A549 (cell line): ENCODE data around the gene ANKS6. TPM values are rescaled to one million over a fixed set of nuclear protein-coding genes. Genes with fewer than 3 reads are reported as not detected.

Experiments used
- ATAC-seq, 2 experiments: fragments of 200-7000 bp in 1 of 2; fragments of >200 bp in 1 of 2; cut with Nextera tagmentation in 1 of 2; cut with Tn5 transposase in 1 of 2; 3 replicates each; pipeline versions ENCODE4 v1.8.0 to v1.9.1; 2018 to 2020; ENCODE audit warnings: mild to moderate bottlenecking in 1 of 2, moderate library complexity in 1 of 2
- CTCF ChIA-PET: fragments of 300-600 bp; sonication (Branson Sonifier 250); formaldehyde crosslinking; extraction: SDS; loops from one replicate; lab custom pipeline; 2021; ENCODE audit warnings: antibody characterized with exemption, inconsistent platforms; lab: Yijun Ruan, JAX
- POLR2A ChIA-PET: fragments of 350-600 bp; formaldehyde crosslinking; extraction: SDS; loops from one replicate; lab custom pipeline; 2021; ENCODE audit warnings: antibody characterized with exemption, inconsistent platforms; lab: Yijun Ruan, JAX
- DNase-seq, 2 experiments: peaks; one replicate each; pipeline versions ENCODE4 v3.0.0 to v3.0.0-alpha.2; 2011 to 2016; ENCODE audit warnings: low read depth in 1 of 2, low spot score in 1 of 2
- FAIRE-seq: peaks from 2 replicates; lab custom pipeline; 2011; peaks lifted over from hg19 to GRCh38; lab: Jason Lieb, UNC
- H3K27ac ChIP-seq, 2 experiments: fragments of >200 bp; sonication (Bioruptor Twin); formaldehyde crosslinking; 3 replicates each; pipeline ENCODE4 v1.5.1; 2016 to 2017
- H3K4me1 ChIP-seq: fragments of >200 bp; sonication (Bioruptor Twin); formaldehyde crosslinking; 3 replicates; pipeline ENCODE4 v1.6.1; 2016
- H3K4me2 ChIP-seq: fragments of >200 bp; sonication (Bioruptor Twin); formaldehyde crosslinking; 3 replicates; pipeline ENCODE4 v1.6.1; 2016
- H3K4me3 ChIP-seq: fragments of >200 bp; sonication (Bioruptor Twin); formaldehyde crosslinking; 3 replicates; pipeline ENCODE4 v1.5.1; 2016
- H3K9me3 ChIP-seq: fragments of >200 bp; sonication (Bioruptor Twin); formaldehyde crosslinking; 3 replicates; pipeline ENCODE4 v1.6.1; 2016
- CBX8 ChIP-seq: fragments of 200-600 bp; sonication (generic); IDR thresholded peaks from 2 replicates; pipeline ENCODE4 v1.6.1; 2016
- CHD4 ChIP-seq: fragments of 200-600 bp; sonication (generic); IDR thresholded peaks from 2 replicates; pipeline ENCODE4 v1.6.1; 2016; ENCODE audit warnings: antibody characterized with exemption, mild to moderate bottlenecking, borderline replicate concordance
- FOXS1 ChIP-seq: fragments of 250-450 bp; sonication (Bioruptor Pico); IDR thresholded peaks from 2 replicates; pipeline ENCODE4 v1.5.0; 2020; ENCODE audit warnings: mild to moderate bottlenecking, moderate library complexity
- HDAC2 ChIP-seq: fragments of 200-600 bp; sonication (generic); IDR thresholded peaks from 2 replicates; pipeline ENCODE4 v1.6.1; 2016
- HOXB13 ChIP-seq: fragments of 250-450 bp; sonication (Bioruptor Pico); IDR thresholded peaks from 2 replicates; pipeline ENCODE4 v1.5.0; 2020; ENCODE audit warnings: low read depth, mild to moderate bottlenecking, moderate library complexity
- HOXB5 ChIP-seq: fragments of 250-450 bp; sonication (Bioruptor Pico); IDR thresholded peaks from 2 replicates; pipeline ENCODE4 v1.5.0; 2020; ENCODE audit warnings: mild to moderate bottlenecking, moderate library complexity
- JUNB ChIP-seq: fragments of >200 bp; sonication (Bioruptor Twin); formaldehyde crosslinking; IDR thresholded peaks from 2 replicates; pipeline ENCODE4 v1.6.1; 2016
- MAFK ChIP-seq: fragments of 450-650 bp; IDR thresholded peaks from 2 replicates; pipeline ENCODE4 v1.6.1; 2014; ENCODE audit not compliant: partially characterized antibody
- RAD21 ChIP-seq, 2 experiments: fragments of >200 bp in 1 of 2; sonication (Bioruptor Twin) in 1 of 2; formaldehyde crosslinking in 1 of 2; IDR thresholded peaks in 1 of 2; conservative IDR thresholded peaks in 1 of 2; 2 replicates in 1 of 2; 3 replicates in 1 of 2; pipeline ENCODE4 v1.6.1; 2012 to 2018; ENCODE audit warnings: inconsistent platforms in 1 of 2
- SMC3 ChIP-seq: fragments of >200 bp; sonication (Bioruptor Twin); formaldehyde crosslinking; IDR thresholded peaks from 3 replicates; pipeline ENCODE4 v1.6.1; 2018; ENCODE audit warnings: inconsistent platforms
- ZFP36 ChIP-seq: fragments of 450-650 bp; IDR thresholded peaks from 2 replicates; pipeline ENCODE4 v1.6.1; 2014; ENCODE audit warnings: borderline replicate concordance; ENCODE audit not compliant: partially characterized antibody
- WGBS: methylation state at CpG from one replicate; pipeline ENCODE4 v1.1.6; 2017; ENCODE audit errors: missing lambda C conversion rate; 5-methylcytosine and 5-hydroxymethylcytosine counted together
- polyA plus RNA-seq, 4 experiments: library from polyadenylated mRNA; depleted of rRNA in 3 of 4; stranded (reverse); fragments of >200 nt; fragmentation: RNase III in 1 of 4; extraction: RNeasy Plus Mini Kit Qiagen cat#74134 plus additional on column Dnase treatment in 1 of 4; gene quantifications; 2 replicates in 3 of 4; 3 replicates in 1 of 4; pipeline ENCODE4 v1.2.3, GENCODE V29; 2011 to 2017
- TF ChIP-seq, protein P1 (sequence below): fragments of >200 bp; sonication (Bioruptor Twin); formaldehyde crosslinking; IDR thresholded peaks from 3 replicates; pipeline ENCODE4 v1.5.1; 2016
- TF ChIP-seq, protein P2 (sequence below): fragments of 250-450 bp; sonication (Bioruptor Pico); IDR thresholded peaks from 2 replicates; pipeline ENCODE4 v1.5.0; 2021; ENCODE audit warnings: mild to moderate bottlenecking, moderate library complexity, borderline replicate concordance
- TF ChIP-seq, protein P3 (sequence below): fragments of >200 bp; sonication (Bioruptor Twin); formaldehyde crosslinking; IDR thresholded peaks from 3 replicates; pipeline ENCODE4 v1.6.1; 2016
- TF ChIP-seq, protein P4 (sequence below): fragments of 150-350 bp; IDR thresholded peaks from 2 replicates; pipeline ENCODE4 v1.6.1; 2014; ENCODE audit warnings: low read depth, mild to moderate bottlenecking, low read length

ANKS6 gene
- polyA plus RNA-seq, 2 of the 4 experiments (the other 2 are of a cell fraction): 14.7 to 15.2 TPM

DNA sequence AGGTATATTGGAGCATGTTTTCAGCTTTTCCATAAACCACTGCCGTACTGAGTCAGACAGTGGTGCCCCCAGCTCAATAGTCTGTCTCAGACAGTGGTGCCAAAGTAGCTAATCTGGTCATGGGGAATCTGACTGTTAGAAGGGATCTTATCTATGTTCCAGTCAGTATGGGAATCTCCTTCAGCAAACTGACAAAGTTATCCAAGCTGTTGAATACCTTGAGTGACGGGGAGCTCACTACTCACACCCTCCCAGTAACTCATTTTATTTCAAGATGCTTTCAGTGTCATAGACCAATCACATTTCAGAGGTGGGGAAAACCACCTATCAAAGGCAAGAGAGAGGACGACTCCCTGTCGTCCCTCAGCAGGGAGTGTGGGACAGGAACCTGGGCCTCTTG, 18.7 kb downstream of the ANKS6 start:
- no peaks in the 10 kb centered on the region for H3K9me3 ChIP-seq
- 93% methylated on average over 4 of the region's 4 CpGs for WGBS
- H3K4me2 ChIP-seq: no peak overlapping the region
- peaks cover 30% of the 10 kb centered on the region for H3K4me1 ChIP-seq
- H3K4me3 ChIP-seq: no peak overlapping the region
- H3K27ac ChIP-seq: no peak overlapping the region
- FAIRE-seq (no peak), DNase-seq (no peak)
- TF ChIP-seq HOXB13 (CRISPR knock-in tag) (no peak), ZFP36 (peak; percentile 55)
- TF ChIP-seq, all 56 proteins: peak for 1
- ChIA-PET POLR2A (no interaction called here), CTCF (interaction anchor here (0.8 to 10.5 kb wide), 5 partner anchors 12 to 473 kb away, joined by 3 to 164 read pairs (median 3); no protein-coding TSS in a partner anchor)
- no peak for ATAC-seq

DNA sequence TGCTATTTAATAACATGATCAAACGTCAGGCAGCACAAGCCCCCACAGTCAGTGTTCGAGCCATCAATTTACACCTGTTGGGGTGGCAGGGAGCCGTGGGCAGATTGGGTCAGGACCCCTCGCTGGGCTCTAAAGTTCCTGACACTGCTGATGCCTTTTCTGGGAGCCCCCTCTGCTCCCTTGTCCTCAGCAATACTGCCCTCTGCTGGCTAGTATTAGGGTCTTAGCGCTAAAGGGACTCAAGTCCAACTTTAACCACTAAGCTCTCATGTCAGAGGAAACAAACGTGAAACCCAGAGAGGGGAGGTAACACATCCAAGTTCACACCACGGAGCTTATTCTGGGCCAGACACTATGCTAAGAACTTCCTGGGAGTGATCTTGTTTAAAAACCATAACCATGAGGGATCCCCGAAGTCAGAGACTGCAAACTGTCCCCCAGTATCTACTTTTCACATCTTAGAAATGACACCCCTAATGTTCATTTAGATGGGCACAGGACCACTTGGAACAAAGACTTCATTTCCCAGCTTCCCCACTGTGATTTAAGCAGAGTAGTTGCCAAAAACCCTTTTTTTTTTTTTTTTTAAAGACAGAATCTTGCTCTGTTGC, 20.4 kb downstream of the ANKS6 start:
- CTCF ChIA-PET: interaction anchor here (0.5 to 10.5 kb wide), 59 partner anchors 7 to 852 kb away, joined by 3 to 164 read pairs (median 4); partner anchors contain the start of genes ANKS6, GABBR2, GALNT12 and TBC1D2
- Histone ChIP-seq H3K27ac (no peak overlapping the region), H3K4me1 (peaks cover 17% of the 10 kb centered on the region), H3K4me2 (no peak overlapping the region), H3K4me3 (no peak overlapping the region), H3K9me3 (no peaks in the 10 kb centered on the region)
- TF ChIP-seq CHD4 (no peak), RAD21 (conservative IDR thresholded peaks at IDR 0.05 in 1 of 2, IDR thresholded peaks at IDR 0.05 in 1 of 2) (peak; percentile 75 to 83), CBX8 (no peak), FOXS1 (CRISPR knock-in tag) (no peak), JUNB (no peak), SMC3 (peak; percentile 78), HOXB5 (CRISPR knock-in tag) (no peak)
- TF ChIP-seq, protein P1, sequence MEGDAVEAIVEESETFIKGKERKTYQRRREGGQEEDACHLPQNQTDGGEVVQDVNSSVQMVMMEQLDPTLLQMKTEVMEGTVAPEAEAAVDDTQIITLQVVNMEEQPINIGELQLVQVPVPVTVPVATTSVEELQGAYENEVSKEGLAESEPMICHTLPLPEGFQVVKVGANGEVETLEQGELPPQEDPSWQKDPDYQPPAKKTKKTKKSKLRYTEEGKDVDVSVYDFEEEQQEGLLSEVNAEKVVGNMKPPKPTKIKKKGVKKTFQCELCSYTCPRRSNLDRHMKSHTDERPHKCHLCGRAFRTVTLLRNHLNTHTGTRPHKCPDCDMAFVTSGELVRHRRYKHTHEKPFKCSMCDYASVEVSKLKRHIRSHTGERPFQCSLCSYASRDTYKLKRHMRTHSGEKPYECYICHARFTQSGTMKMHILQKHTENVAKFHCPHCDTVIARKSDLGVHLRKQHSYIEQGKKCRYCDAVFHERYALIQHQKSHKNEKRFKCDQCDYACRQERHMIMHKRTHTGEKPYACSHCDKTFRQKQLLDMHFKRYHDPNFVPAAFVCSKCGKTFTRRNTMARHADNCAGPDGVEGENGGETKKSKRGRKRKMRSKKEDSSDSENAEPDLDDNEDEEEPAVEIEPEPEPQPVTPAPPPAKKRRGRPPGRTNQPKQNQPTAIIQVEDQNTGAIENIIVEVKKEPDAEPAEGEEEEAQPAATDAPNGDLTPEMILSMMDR: peak; percentile 75
- no peak for FAIRE-seq
- peak; percentile 74 to 80 for DNase-seq
- ATAC-seq: peak; percentile 68 to 90
- POLR2A ChIA-PET: interaction anchor here (0.7 kb wide), 1 partner anchor 21 kb away, joined by 3 read pairs; no protein-coding TSS in a partner anchor
- 19% methylated on average over 8 of the region's 8 CpGs for WGBS

DNA sequence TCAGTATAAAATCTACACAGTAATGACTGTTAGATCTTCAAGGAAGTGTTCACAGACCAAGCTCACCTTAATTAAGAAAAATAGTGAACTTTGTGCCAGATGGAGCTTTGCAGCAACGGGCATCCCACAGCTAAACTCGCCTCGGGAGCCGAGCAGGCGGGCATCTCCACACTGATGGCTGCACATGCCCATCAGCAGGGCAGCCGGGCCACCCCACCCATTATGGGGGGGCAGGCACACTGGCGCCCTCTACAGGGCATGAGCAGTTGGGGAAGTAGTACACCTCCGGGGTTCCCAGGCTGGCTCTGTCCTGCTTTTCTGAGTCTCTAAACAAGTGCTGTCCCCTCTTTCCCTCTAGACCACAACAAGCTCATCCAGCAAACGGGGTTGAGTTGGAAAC, 21.6 kb downstream of the ANKS6 start:
- FAIRE-seq: no peak
- 75% methylated on average over 9 of the region's 9 CpGs for WGBS
- Histone ChIP-seq H3K4me1 (peaks cover 17% of the 10 kb centered on the region), H3K9me3 (no peaks in the 10 kb centered on the region), H3K27ac (peak overlapping the region in 1 of 2 experiments; percentile 9; a peak in 1 of 6 replicates), H3K4me2 (peak overlapping the region; percentile 11; the same call in 1 of the 3 replicates), H3K4me3 (no peak overlapping the region)
- POLR2A ChIA-PET: no interaction called here
- DNase-seq: peak; percentile 33 to 58
- CTCF ChIA-PET: interaction anchor here (0.6 to 10.5 kb wide), 38 partner anchors 8 to 700 kb away, joined by 3 to 164 read pairs (median 4); partner anchors contain the start of genes GABBR2, GALNT12 and TBC1D2
- ATAC-seq: peak; percentile 48 to 77; a peak in 3 of 6 replicates
- TF ChIP-seq, protein P2, sequence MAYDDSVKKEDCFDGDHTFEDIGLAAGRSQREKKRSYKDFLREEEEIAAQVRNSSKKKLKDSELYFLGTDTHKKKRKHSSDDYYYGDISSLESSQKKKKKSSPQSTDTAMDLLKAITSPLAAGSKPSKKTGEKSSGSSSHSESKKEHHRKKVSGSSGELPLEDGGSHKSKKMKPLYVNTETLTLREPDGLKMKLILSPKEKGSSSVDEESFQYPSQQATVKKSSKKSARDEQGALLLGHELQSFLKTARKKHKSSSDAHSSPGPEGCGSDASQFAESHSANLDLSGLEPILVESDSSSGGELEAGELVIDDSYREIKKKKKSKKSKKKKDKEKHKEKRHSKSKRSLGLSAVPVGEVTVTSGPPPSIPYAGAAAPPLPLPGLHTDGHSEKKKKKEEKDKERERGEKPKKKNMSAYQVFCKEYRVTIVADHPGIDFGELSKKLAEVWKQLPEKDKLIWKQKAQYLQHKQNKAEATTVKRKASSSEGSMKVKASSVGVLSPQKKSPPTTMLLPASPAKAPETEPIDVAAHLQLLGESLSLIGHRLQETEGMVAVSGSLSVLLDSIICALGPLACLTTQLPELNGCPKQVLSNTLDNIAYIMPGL: no peak
- TF ChIP-seq MAFK: no peak
- TF ChIP-seq HDAC2: no peak
- TF ChIP-seq, protein P3, sequence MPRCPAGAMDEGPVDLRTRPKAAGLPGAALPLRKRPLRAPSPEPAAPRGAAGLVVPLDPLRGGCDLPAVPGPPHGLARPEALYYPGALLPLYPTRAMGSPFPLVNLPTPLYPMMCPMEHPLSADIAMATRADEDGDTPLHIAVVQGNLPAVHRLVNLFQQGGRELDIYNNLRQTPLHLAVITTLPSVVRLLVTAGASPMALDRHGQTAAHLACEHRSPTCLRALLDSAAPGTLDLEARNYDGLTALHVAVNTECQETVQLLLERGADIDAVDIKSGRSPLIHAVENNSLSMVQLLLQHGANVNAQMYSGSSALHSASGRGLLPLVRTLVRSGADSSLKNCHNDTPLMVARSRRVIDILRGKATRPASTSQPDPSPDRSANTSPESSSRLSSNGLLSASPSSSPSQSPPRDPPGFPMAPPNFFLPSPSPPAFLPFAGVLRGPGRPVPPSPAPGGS: no peak
- TF ChIP-seq, protein P1: peak; percentile 47
- TF ChIP-seq CHD4: no peak
- TF ChIP-seq, protein P4, sequence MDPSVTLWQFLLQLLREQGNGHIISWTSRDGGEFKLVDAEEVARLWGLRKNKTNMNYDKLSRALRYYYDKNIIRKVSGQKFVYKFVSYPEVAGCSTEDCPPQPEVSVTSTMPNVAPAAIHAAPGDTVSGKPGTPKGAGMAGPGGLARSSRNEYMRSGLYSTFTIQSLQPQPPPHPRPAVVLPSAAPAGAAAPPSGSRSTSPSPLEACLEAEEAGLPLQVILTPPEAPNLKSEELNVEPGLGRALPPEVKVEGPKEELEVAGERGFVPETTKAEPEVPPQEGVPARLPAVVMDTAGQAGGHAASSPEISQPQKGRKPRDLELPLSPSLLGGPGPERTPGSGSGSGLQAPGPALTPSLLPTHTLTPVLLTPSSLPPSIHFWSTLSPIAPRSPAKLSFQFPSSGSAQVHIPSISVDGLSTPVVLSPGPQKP: no peak
- TF ChIP-seq JUNB: no peak
- 0 out of 5 replicates have a peak, but pooled peaks of 1 of the 2 experiments have one; percentile 5 for TF ChIP-seq RAD21 (conservative IDR thresholded peaks at IDR 0.05 in 1 of 2, IDR thresholded peaks at IDR 0.05 in 1 of 2)
